Measurements from ENCODE around the gene MGARP.

The MGARP gene

GRCh38 chr4:139243448-139244365 lies 36.3 kb downstream of the MGARP start:
- no peak overlapping the region for H3K4me3 ChIP-seq (ENCODE audit: low read length)
- DNase-seq (ENCODE audit: low read depth) = peak; percentile 99
- TF ChIP-seq CTCF (IDR thresholded peaks at IDR 0.05; ENCODE audit: insufficient read depth, low read depth, low read length, missing control alignments) = no peak

GRCh38 chr4:139242511-139243051 lies 37.4 kb downstream of the MGARP start:
- DNase-seq (ENCODE audit: low read depth) = peak; percentile 88
- no peak for TF ChIP-seq CTCF (IDR thresholded peaks at IDR 0.05; ENCODE audit: insufficient read depth, low read depth, low read length, missing control alignments)
- H3K4me3 ChIP-seq (ENCODE audit: low read length) = no peak overlapping the region

- no peak overlapping the region for H3K4me3 ChIP-seq (ENCODE audit: low read length)
- no peak for TF ChIP-seq CTCF (IDR thresholded peaks at IDR 0.05; ENCODE audit: insufficient read depth, low read depth, low read length, missing control alignments)
- DNase-seq (ENCODE audit: low read depth) = no peak
Measured at GRCh38 chr4:139241784-139242151, 38.3 kb downstream of the MGARP start.

GRCh38 chr4:139241086-139241783 lies 38.8 kb downstream of the MGARP start:
- no peak overlapping the region for H3K4me3 ChIP-seq (ENCODE audit: low read length)
- no peak for TF ChIP-seq CTCF (IDR thresholded peaks at IDR 0.05; ENCODE audit: insufficient read depth, low read depth, low read length, missing control alignments)
- no peak for DNase-seq (ENCODE audit: low read depth)

- H3K4me3 ChIP-seq (ENCODE audit: low read length) = no peak overlapping the region
- no peak for TF ChIP-seq CTCF (IDR thresholded peaks at IDR 0.05; ENCODE audit: insufficient read depth, low read depth, low read length, missing control alignments)
Measured at GRCh38 chr4:139239127-139239772, 40.8 kb downstream of the MGARP start.

GRCh38 chr4:139234253-139234652 lies 45.8 kb downstream of the MGARP start:
- no peak for TF ChIP-seq CTCF (IDR thresholded peaks at IDR 0.05; ENCODE audit: insufficient read depth, low read depth, low read length, missing control alignments)
- no peak overlapping the region for H3K4me3 ChIP-seq (ENCODE audit: low read length)
- no peak for DNase-seq (ENCODE audit: low read depth)

More at GRCh38 chr4:139239127-139239772, 40.8 kb downstream of the MGARP start:
- no peak for DNase-seq (ENCODE audit: low read depth)

Measured in epithelial cell of esophagus (primary cell).